Kidney (tissue), 14 donors: ENCODE data around the gene PPP1R16B. TPM values are rescaled to one million over a fixed set of nuclear protein-coding genes. Genes with fewer than 3 reads are reported as not detected.

Experiments used
- DNase-seq, 5 donors: peaks; one replicate each; pipeline ENCODE4 v3.0.0-alpha.2; 2013 to 2020
- FAIRE-seq: peaks from 2 replicates; lab custom pipeline; 2012; peaks lifted over from hg19 to GRCh38; lab: Jason Lieb, UNC
- H3K27ac ChIP-seq, 2 donors: one replicate each; pipeline ENCODE4 v1.7.0; 2013; ENCODE audit warnings: low read depth in 2 of 2, low read length in 2 of 2, inconsistent platforms in 1 of 2
- H3K27me3 ChIP-seq: one replicate; pipeline ENCODE4 v1.7.1; 2013; ENCODE audit warnings: low read length, inconsistent platforms; ENCODE audit not compliant: control insufficient read depth, insufficient read depth
- H3K36me3 ChIP-seq, 3 donors: one replicate each; pipeline versions ENCODE4 v1.7.0 to v1.7.1; 2013; ENCODE audit warnings: low read length in 3 of 3, control low read depth in 1 of 3, inconsistent platforms in 1 of 3; ENCODE audit not compliant: insufficient read depth in 3 of 3, control insufficient read depth in 2 of 3
- H3K4me1 ChIP-seq, 3 donors: one replicate each; pipeline versions ENCODE4 v1.7.0 to v1.7.1; 2013; ENCODE audit warnings: low read length in 3 of 3, inconsistent platforms in 1 of 3, low read depth in 1 of 3; ENCODE audit not compliant: control insufficient read depth in 2 of 3, insufficient read depth in 2 of 3
- H3K4me3 ChIP-seq, 3 donors: one replicate each; pipeline versions ENCODE4 v1.7.0 to v1.8.1; 2013; ENCODE audit warnings: low read length in 3 of 3, control low read depth in 1 of 3, inconsistent platforms in 1 of 3
- H3K9ac ChIP-seq, 3 donors: one replicate each; pipeline versions ENCODE4 v1.7.0 to v1.7.1; 2013; ENCODE audit warnings: low read length in 3 of 3, control low read depth in 1 of 3, inconsistent platforms in 1 of 3
- H3K9me3 ChIP-seq, 3 donors: one replicate each; pipeline versions ENCODE4 v1.7.0 to v1.7.1; 2013; ENCODE audit warnings: low read length in 3 of 3, control low read depth in 1 of 3, inconsistent platforms in 1 of 3; ENCODE audit not compliant: control insufficient read depth in 2 of 3, insufficient read depth in 1 of 3
- CTCF ChIP-seq: IDR thresholded peaks from 3 replicates; pipeline ENCODE4 v1.5.1; 2012; ENCODE audit warnings: mild to moderate bottlenecking, moderate library complexity, borderline replicate concordance; ENCODE audit not compliant: insufficient read depth; ENCODE audit errors: extremely low read depth
- intact Hi-C: fragments of 100-400 bp; cut with DNase I; formaldehyde crosslinking; loops from one replicate; pipeline ENCODE4 v1.11.1; 2022
- polyA plus RNA-seq: library from polyadenylated mRNA; stranded (reverse); fragments of 350-450 nt; fragmentation: Illumina TruSeq; extraction: RNeasy Lipid Tissue Mini Kit (QIAGEN cat#74804); gene quantifications from one replicate; pipeline ENCODE4 v1.2.3, GENCODE V29; 2014; ENCODE audit warnings: low read depth, low replicate concordance; ENCODE audit not compliant: insufficient read depth
- total RNA-seq: library from RNA; stranded (reverse); fragmentation: NEBNext Ultra II Directional; extraction: Animal tissue kit (Norgen Biotek cat#: 25700); gene quantifications from one replicate; pipeline ENCODE4 v1.2.1, GENCODE V29; 2021
- donor health status: control.
- donor health status: control.
- donor health status: control.
- donor health status: control.
- donor health status: control.
- donor health status: DM: yes; HTN: yes; CAD: no.
- donor health status: Normal renal cell carcinoma (clear cell type).

PPP1R16B gene
- total and polyA plus RNA-seq, 2 donors from 2014 or later: 11.5 to 29.4 TPM

GRCh38 chr20:38810926-38811630 lies 5.6 kb downstream of the PPP1R16B start:
- Histone ChIP-seq H3K9ac (no peak overlapping the region), H3K9me3 (no peaks in the 10 kb centered on the region), H3K36me3 (peaks cover 0 to 8% (median 3%) of the 10 kb centered on the region in 3 donors), H3K27ac (no peak overlapping the region), H3K27me3 (peaks cover 8% of the 10 kb centered on the region), H3K4me3 (no peak overlapping the region), H3K4me1 (peaks cover 0 to 42% (median 35%) of the 10 kb centered on the region in 3 donors)
- DNase-seq: no peak
- no peak for FAIRE-seq
- intact Hi-C loops: no loop called here
- TF ChIP-seq CTCF: no peak

DNA sequence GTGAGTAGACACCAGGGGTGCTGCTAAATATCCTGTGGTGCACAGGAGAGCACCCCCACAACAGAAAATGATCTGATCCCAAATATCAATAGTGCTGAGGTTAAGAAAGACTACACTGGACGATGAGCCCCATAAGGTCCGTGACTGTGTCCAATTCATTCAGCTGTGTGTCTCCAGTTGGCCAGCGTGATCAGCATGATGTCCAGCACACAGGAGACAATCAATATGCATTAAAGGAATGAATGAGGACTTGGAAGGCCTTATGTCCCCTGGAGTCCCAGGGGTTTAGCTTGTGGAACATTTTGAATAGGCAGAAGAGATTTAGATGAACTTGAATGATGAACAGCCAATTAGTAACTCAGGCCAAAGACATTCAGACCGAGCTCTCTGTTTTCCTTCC lies 6.3 kb downstream of the PPP1R16B start:
- Histone ChIP-seq H3K27ac (no peak overlapping the region), H3K4me3 (no peak overlapping the region), H3K9me3 (no peaks in the 10 kb centered on the region), H3K27me3 (peaks cover 8% of the 10 kb centered on the region), H3K9ac (no peak overlapping the region), H3K4me1 (peaks cover 0 to 42% (median 35%) of the 10 kb centered on the region in 3 donors), H3K36me3 (peaks cover 0 to 8% (median 3%) of the 10 kb centered on the region in 3 donors)
- FAIRE-seq (no peak), DNase-seq (no peak)
- TF ChIP-seq CTCF: no peak
- intact Hi-C loops: no loop called here

DNA sequence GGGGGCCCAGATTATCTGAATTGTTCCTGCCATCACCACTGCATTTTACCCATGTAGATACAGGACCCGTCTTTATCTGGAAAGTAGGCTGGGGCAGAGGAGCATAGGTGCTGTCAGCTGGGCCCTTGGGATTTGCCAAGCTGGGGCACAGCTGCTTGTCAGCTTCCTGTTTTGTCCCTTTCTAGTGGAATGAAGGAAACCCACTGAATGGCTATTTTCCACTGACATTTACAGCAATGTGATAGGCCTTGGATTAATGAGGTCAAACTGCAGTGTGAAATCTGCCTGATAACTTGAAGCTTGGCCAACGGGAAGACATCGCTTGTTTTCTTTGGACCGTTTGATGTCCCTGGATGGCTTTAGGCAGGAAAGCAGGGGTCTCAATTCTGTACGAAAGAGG lies 6.7 kb downstream of the PPP1R16B start:
- DNase-seq (peak in 1 of 5 donors; percentile 38), FAIRE-seq (no peak)
- Histone ChIP-seq H3K9me3 (no peaks in the 10 kb centered on the region), H3K4me1 (peaks cover 0 to 42% (median 35%) of the 10 kb centered on the region in 3 donors), H3K27me3 (peaks cover 8% of the 10 kb centered on the region), H3K9ac (no peak overlapping the region), H3K36me3 (peaks cover 0 to 8% (median 3%) of the 10 kb centered on the region in 3 donors), H3K4me3 (no peak overlapping the region), H3K27ac (no peak overlapping the region)
- TF ChIP-seq CTCF: no peak
- intact Hi-C loops: no loop called here
